ENCODE data around the gene MAGED1. TPM values are rescaled to one million over a fixed set of nuclear protein-coding genes. Genes with fewer than 3 reads are reported as not detected.

MAGED1 gene
- total RNA-seq, 1 donor from 2014 or later = 74.5 TPM

GRCh38 chrX:51853251-51853650 lies 40.2 kb upstream of the MAGED1 start:
- no peaks in the 10 kb centered on the region for H3K36me3 ChIP-seq
- peaks cover 0 to 13% of the 10 kb centered on the region in 2 donors for H3K9me3 ChIP-seq
- no peak overlapping the region for H3K4me3 ChIP-seq
- DNase-seq (ENCODE audit: low spot score in 2 of 2) = no peak
- H3K27ac ChIP-seq = no peak overlapping the region
- H3K27me3 ChIP-seq = no peaks in the 10 kb centered on the region
- TF ChIP-seq CTCF (IDR thresholded peaks at IDR 0.05) = no peak
- no peaks in the 10 kb centered on the region for H3K4me1 ChIP-seq
- intact Hi-C loops (cut with DNase I) = no loop called here

GRCh38 chrX:51855698-51856097 lies 37.7 kb upstream of the MAGED1 start:
- intact Hi-C loops (cut with DNase I) = no loop called here

GRCh38 chrX:51857159-51857733 lies 36.2 kb upstream of the MAGED1 start:
- no peak for TF ChIP-seq CTCF (IDR thresholded peaks at IDR 0.05)
- H3K36me3 ChIP-seq = no peaks in the 10 kb centered on the region
- intact Hi-C loops (cut with DNase I) = no loop called here
- no peak for DNase-seq (ENCODE audit: low spot score in 2 of 2)
- no peak overlapping the region for H3K27ac ChIP-seq
- H3K9me3 ChIP-seq = peaks cover 0 to 19% of the 10 kb centered on the region in 2 donors
- no peaks in the 10 kb centered on the region for H3K4me1 ChIP-seq
- H3K27me3 ChIP-seq = no peaks in the 10 kb centered on the region
- H3K4me3 ChIP-seq = no peak overlapping the region

More at GRCh38 chrX:51855698-51856097, 37.7 kb upstream of the MAGED1 start:
- no peak for DNase-seq (ENCODE audit: low spot score in 2 of 2)
- H3K27me3 ChIP-seq = no peaks in the 10 kb centered on the region
- no peak overlapping the region for H3K4me3 ChIP-seq
- H3K27ac ChIP-seq = no peak overlapping the region
- TF ChIP-seq CTCF (IDR thresholded peaks at IDR 0.05) = no peak
- no peaks in the 10 kb centered on the region for H3K4me1 ChIP-seq
- no peaks in the 10 kb centered on the region for H3K36me3 ChIP-seq
- peaks cover 0 to 19% of the 10 kb centered on the region in 2 donors for H3K9me3 ChIP-seq

- Histone ChIP-seq H3K4me3 (no peak overlapping the region), H3K27me3 (no peaks in the 10 kb centered on the region), H3K4me1 (no peaks in the 10 kb centered on the region), H3K27ac (no peak overlapping the region), H3K9me3 (peaks cover 0 to 19% of the 10 kb centered on the region in 2 donors), H3K36me3 (no peaks in the 10 kb centered on the region)
- no peak for DNase-seq (ENCODE audit: low spot score in 2 of 2)
- intact Hi-C loops (cut with DNase I) = no loop called here
- TF ChIP-seq CTCF (IDR thresholded peaks at IDR 0.05) = no peak
These were observed 32.7 kb upstream of the MAGED1 start for GRCh38 chrX:51860679-51861078.

- Histone ChIP-seq H3K4me1 (no peaks in the 10 kb centered on the region), H3K36me3 (no peaks in the 10 kb centered on the region), H3K4me3 (no peak overlapping the region), H3K27me3 (no peaks in the 10 kb centered on the region), H3K9me3 (peaks cover 0 to 6% of the 10 kb centered on the region in 2 donors), H3K27ac (no peak overlapping the region)
- intact Hi-C loops (cut with DNase I) = no loop called here
- no peak for TF ChIP-seq CTCF (IDR thresholded peaks at IDR 0.05)
- DNase-seq (ENCODE audit: low spot score in 2 of 2) = no peak
These were observed 30.5 kb upstream of the MAGED1 start for GRCh38 chrX:51862920-51863319.

- Histone ChIP-seq H3K4me3 (no peak overlapping the region), H3K4me1 (no peaks in the 10 kb centered on the region), H3K9me3 (no peaks in the 10 kb centered on the region), H3K36me3 (no peaks in the 10 kb centered on the region), H3K27me3 (no peaks in the 10 kb centered on the region), H3K27ac (no peak overlapping the region)
- no peak for DNase-seq (ENCODE audit: low spot score in 2 of 2)
- no peak for TF ChIP-seq CTCF (IDR thresholded peaks at IDR 0.05)
- intact Hi-C loops (cut with DNase I) = no loop called here
These were observed 27.2 kb upstream of the MAGED1 start for GRCh38 chrX:51866210-51866609.
